IMR-90 (cell line): ENCODE results near the gene CDKN2A.

Experiments
- BHLHE40 ChIP-seq: fragments of 150-350 bp; IDR thresholded peaks from 2 replicates; pipeline ENCODE4 v1.6.1; 2016; ENCODE audit warnings: mild to moderate bottlenecking, low read depth, low read length
- CEBPB ChIP-seq: IDR thresholded peaks from 2 replicates; pipeline ENCODE4 v1.6.1; 2012; ENCODE audit warnings: low read depth, low read length, improper control_type of control experiment
- FOS ChIP-seq: fragments of 150-350 bp; IDR thresholded peaks from 2 replicates; pipeline ENCODE4 v1.6.1; 2016; ENCODE audit warnings: low read depth, low read length
- MXI1 ChIP-seq: IDR thresholded peaks from 2 replicates; pipeline ENCODE4 v1.6.1; 2012; ENCODE audit warnings: low read depth, mild to moderate bottlenecking, low read length, moderate library complexity, borderline replicate concordance
- POLR2A ChIP-seq: IDR thresholded peaks from 2 replicates; pipeline ENCODE4 v1.6.1; 2012; ENCODE audit warnings: mild to moderate bottlenecking, low read depth, low read length
- RAD21 ChIP-seq: IDR thresholded peaks from 2 replicates; pipeline ENCODE4 v1.6.1; 2012; ENCODE audit warnings: low read length, improper control_type of control experiment
- RCOR1 ChIP-seq: IDR thresholded peaks from 2 replicates; pipeline ENCODE4 v1.6.1; 2012; ENCODE audit warnings: mild to moderate bottlenecking, low read length, improper control_type of control experiment; ENCODE audit not compliant: insufficient replicate concordance
- RFX5 ChIP-seq: IDR thresholded peaks from 2 replicates; pipeline ENCODE4 v1.8.0; 2012; ENCODE audit warnings: low read depth, mild to moderate bottlenecking, low read length, moderate library complexity
- SMC3 ChIP-seq: fragments of 150-350 bp; IDR thresholded peaks from 2 replicates; pipeline ENCODE4 v1.6.1; 2016; ENCODE audit warnings: low read depth, mild to moderate bottlenecking, antibody characterized with exemption, low read length, moderate library complexity
- TF ChIP-seq, protein P1 (sequence below): conservative IDR thresholded peaks from 2 replicates; pipeline ENCODE4 v1.5.1; 2012; ENCODE audit warnings: mild to moderate bottlenecking, low read depth, low read length, improper control_type of control experiment
- TF ChIP-seq, protein P2 (sequence below): fragments of 150-350 bp; IDR thresholded peaks from 2 replicates; pipeline ENCODE4 v1.6.1; 2016; ENCODE audit warnings: low read depth, mild to moderate bottlenecking, low read length, moderate library complexity, borderline replicate concordance

DNA sequence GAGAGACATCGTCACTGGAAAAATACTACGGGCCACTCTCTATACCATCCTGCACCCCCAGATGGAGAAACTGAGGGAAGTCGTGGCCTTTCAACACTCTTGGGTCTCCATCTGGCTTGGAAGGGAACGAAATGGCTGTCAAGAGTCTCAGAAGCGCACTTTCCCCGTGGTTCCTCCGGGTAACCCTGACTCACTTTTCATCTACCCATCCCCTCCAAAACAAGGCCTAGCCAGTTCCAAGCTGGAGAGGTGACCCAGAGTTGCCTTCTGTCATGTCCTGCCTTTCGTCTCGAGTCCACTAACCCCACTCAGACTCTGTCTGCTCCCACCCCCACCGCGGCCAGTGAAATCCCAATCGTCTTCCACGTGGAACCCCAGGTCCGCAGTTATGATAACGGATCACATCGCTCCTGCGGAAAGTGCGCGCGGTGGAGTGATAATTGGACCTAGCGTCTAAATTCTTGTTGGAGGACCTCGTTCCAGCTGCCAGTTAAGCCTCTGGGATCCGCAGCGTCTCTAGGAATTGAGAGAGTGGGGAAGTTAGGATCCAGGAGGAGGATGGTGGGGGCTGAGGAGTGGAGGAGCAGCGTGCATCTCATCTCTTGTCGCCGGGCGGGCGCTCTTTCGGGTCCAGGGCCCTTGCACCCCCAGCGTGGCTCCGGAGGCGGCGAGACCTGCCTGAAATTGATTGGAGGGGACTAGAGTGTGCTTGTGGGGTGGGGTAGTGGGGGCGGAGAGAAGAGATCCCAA is 4.6 kb downstream of the CDKN2A start:
- TF ChIP-seq, protein P1, sequence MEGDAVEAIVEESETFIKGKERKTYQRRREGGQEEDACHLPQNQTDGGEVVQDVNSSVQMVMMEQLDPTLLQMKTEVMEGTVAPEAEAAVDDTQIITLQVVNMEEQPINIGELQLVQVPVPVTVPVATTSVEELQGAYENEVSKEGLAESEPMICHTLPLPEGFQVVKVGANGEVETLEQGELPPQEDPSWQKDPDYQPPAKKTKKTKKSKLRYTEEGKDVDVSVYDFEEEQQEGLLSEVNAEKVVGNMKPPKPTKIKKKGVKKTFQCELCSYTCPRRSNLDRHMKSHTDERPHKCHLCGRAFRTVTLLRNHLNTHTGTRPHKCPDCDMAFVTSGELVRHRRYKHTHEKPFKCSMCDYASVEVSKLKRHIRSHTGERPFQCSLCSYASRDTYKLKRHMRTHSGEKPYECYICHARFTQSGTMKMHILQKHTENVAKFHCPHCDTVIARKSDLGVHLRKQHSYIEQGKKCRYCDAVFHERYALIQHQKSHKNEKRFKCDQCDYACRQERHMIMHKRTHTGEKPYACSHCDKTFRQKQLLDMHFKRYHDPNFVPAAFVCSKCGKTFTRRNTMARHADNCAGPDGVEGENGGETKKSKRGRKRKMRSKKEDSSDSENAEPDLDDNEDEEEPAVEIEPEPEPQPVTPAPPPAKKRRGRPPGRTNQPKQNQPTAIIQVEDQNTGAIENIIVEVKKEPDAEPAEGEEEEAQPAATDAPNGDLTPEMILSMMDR: no peak
- TF ChIP-seq FOS: no peak
- no peak for TF ChIP-seq POLR2A
- no peak for TF ChIP-seq MXI1
- TF ChIP-seq, protein P2, sequence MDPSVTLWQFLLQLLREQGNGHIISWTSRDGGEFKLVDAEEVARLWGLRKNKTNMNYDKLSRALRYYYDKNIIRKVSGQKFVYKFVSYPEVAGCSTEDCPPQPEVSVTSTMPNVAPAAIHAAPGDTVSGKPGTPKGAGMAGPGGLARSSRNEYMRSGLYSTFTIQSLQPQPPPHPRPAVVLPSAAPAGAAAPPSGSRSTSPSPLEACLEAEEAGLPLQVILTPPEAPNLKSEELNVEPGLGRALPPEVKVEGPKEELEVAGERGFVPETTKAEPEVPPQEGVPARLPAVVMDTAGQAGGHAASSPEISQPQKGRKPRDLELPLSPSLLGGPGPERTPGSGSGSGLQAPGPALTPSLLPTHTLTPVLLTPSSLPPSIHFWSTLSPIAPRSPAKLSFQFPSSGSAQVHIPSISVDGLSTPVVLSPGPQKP: no peak
- no peak for TF ChIP-seq CEBPB
- no peak for TF ChIP-seq RFX5
- no peak for TF ChIP-seq RCOR1
- TF ChIP-seq BHLHE40: no peak
- TF ChIP-seq RAD21: no peak
- no peak for TF ChIP-seq SMC3
